SK-N-MC (cell line): ENCODE data around the gene LRRC23.

Experiments used
- EZH2 ChIP-seq: fragments of 200-600 bp; sonication (generic); IDR thresholded peaks from one replicate; pipeline ENCODE4 v1.6.1; 2017; ENCODE audit warnings: antibody characterized with exemption
- FOXP2 ChIP-seq: optimal IDR thresholded peaks from 2 replicates; pipeline ENCODE3; 2011; ENCODE audit warnings: mild to moderate bottlenecking, moderate library complexity; ENCODE audit not compliant: insufficient read depth; ENCODE audit errors: extremely low read length, control extremely low read depth
- POLR2AphosphoS5 ChIP-seq: IDR thresholded peaks from 2 replicates; pipeline ENCODE4 v1.6.1; 2012; ENCODE audit warnings: mild to moderate bottlenecking, low read depth, low read length, borderline replicate concordance

- no peak for TF ChIP-seq EZH2
- no peak for TF ChIP-seq POLR2AphosphoS5
- TF ChIP-seq FOXP2: no peak
Observed at GRCh38 chr12:6915789-6916285, 11.2 kb downstream of the LRRC23 start.
